Transverse colon (tissue), 4 donors: ENCODE data around the gene SLC6A13.
"Not testable (repeated sequence)": the region's sequence is repeated elsewhere in the genome, so short reads cannot be mapped to it uniquely, and the experiment has no call there.

Experiments used
- CTCF ChIP-seq, 5 experiments: fragments of 200-600 bp in 3 of 5; fragments of 450-650 bp in 2 of 5; sonication (generic) in 3 of 5; IDR thresholded peaks; 1 replicate in 2 of 5; 2 replicates in 3 of 5; pipeline ENCODE4 v1.5.1; 2016 to 2017; ENCODE audit warnings: antibody characterized with exemption in 5 of 5, inconsistent platforms in 3 of 5, mild to moderate bottlenecking in 2 of 5, moderate library complexity in 1 of 5
- EP300 ChIP-seq: sonication (generic); formaldehyde crosslinking; IDR thresholded peaks from one replicate; pipeline ENCODE4 v1.6.1; 2017; ENCODE audit warnings: antibody characterized with exemption, low read depth
- POLR2A ChIP-seq: fragments of 450-650 bp; IDR thresholded peaks from one replicate; pipeline ENCODE4 v1.6.1; 2016; ENCODE audit warnings: antibody characterized with exemption, mild to moderate bottlenecking, moderate library complexity
- POLR2AphosphoS5 ChIP-seq, 3 donors: sonication (generic); formaldehyde crosslinking; IDR thresholded peaks; one replicate each; pipeline ENCODE4 v1.6.1; 2016; ENCODE audit warnings: antibody characterized with exemption in 3 of 3

GRCh38 chr12:298059-298458, 35.4 kb upstream of the SLC6A13 start:
- TF ChIP-seq CTCF (IDR thresholded peaks at IDR 0.05); POLR2AphosphoS5 (IDR thresholded peaks at IDR 0.05); EP300; POLR2A: not testable (repeated sequence)
